Transverse colon (tissue), 4 donors: Measurements from ENCODE around the gene ANKRD10. TPM values are rescaled to one million over a fixed set of nuclear protein-coding genes. Genes with fewer than 3 reads are reported as not detected.
A peak's percentile ranks its signal among the peaks of the same experiment; 100 is the strongest.

Source experiments
- DNase-seq: peaks from one replicate; pipeline ENCODE4 v3.0.0-alpha.2; 2019
- H3K27ac ChIP-seq, 4 donors: fragments of 200-600 bp; sonication (generic); 2 replicates each; pipeline ENCODE4 v1.5.1; 2016 to 2018; ENCODE audit warnings: inconsistent platforms in 4 of 4
- H3K27me3 ChIP-seq: fragments of 200-600 bp; sonication (generic); 2 replicates; pipeline ENCODE4 v1.5.1; 2017; ENCODE audit warnings: inconsistent platforms
- H3K36me3 ChIP-seq, 4 donors: fragments of 200-600 bp; sonication (generic); 2 replicates each; pipeline ENCODE4 v1.5.1; 2017 to 2019; ENCODE audit warnings: inconsistent platforms in 4 of 4
- H3K4me1 ChIP-seq, 4 donors: fragments of 200-600 bp; sonication (generic); 2 replicates each; pipeline ENCODE4 v1.5.1; 2017 to 2020; ENCODE audit warnings: inconsistent platforms in 4 of 4
- H3K4me3 ChIP-seq, 4 donors: fragments of 200-600 bp; sonication (generic); 1 replicate in 1 of 4; 2 replicates in 3 of 4; pipeline versions ENCODE4 v1.5.1 to v1.6.1; 2017 to 2019; ENCODE audit warnings: inconsistent platforms in 4 of 4
- H3K9me3 ChIP-seq, 2 donors: fragments of 200-600 bp; sonication (generic); 2 replicates each; pipeline ENCODE4 v1.5.1; 2017 to 2019; ENCODE audit warnings: inconsistent platforms in 2 of 2
- CTCF ChIP-seq, 5 experiments: fragments of 200-600 bp in 3 of 5; fragments of 450-650 bp in 2 of 5; sonication (generic) in 3 of 5; IDR thresholded peaks; 1 replicate in 2 of 5; 2 replicates in 3 of 5; pipeline ENCODE4 v1.5.1; 2016 to 2017; ENCODE audit warnings: antibody characterized with exemption in 5 of 5, inconsistent platforms in 3 of 5, mild to moderate bottlenecking in 2 of 5, moderate library complexity in 1 of 5
- EP300 ChIP-seq: sonication (generic); formaldehyde crosslinking; IDR thresholded peaks from one replicate; pipeline ENCODE4 v1.6.1; 2017; ENCODE audit warnings: antibody characterized with exemption, low read depth
- POLR2A ChIP-seq: fragments of 450-650 bp; IDR thresholded peaks from one replicate; pipeline ENCODE4 v1.6.1; 2016; ENCODE audit warnings: antibody characterized with exemption, mild to moderate bottlenecking, moderate library complexity
- POLR2AphosphoS5 ChIP-seq, 3 donors: sonication (generic); formaldehyde crosslinking; IDR thresholded peaks; one replicate each; pipeline ENCODE4 v1.6.1; 2016; ENCODE audit warnings: antibody characterized with exemption in 3 of 3
- WGBS, 2 donors: methylation state at CpG; one replicate each; pipeline ENCODE4 v1.1.5; 2018; ENCODE audit warnings: low coverage in 1 of 2; 5-methylcytosine and 5-hydroxymethylcytosine counted together
- in situ Hi-C, 4 donors: fragments of 200-750 bp; cut with MboI; loops; one replicate each; pipeline versions ENCODE4 v1.15.0 to v1.15.1; 2017; ENCODE audit warnings: low sequenced_read_pairs in 3 of 4, low pct_ligation_motif_present in 1 of 4, low pct_unique_long_range_greater_than_20kb in 1 of 4
- intact Hi-C: fragments of 100-400 bp; cut with DNase I; formaldehyde crosslinking; loops from one replicate; pipeline ENCODE4 v1.15.1; 2023; ENCODE audit warnings: low total_unique reads
- total RNA-seq, 4 donors: library from RNA; depleted of rRNA; stranded (reverse); fragments of >200 nt; gene quantifications; one replicate each; pipeline ENCODE4 v1.1.0, GENCODE V29; 2016

Gene ANKRD10
- total RNA-seq, 4 donors from 2014 or later: 124 to 286 (median 188) TPM

DNA sequence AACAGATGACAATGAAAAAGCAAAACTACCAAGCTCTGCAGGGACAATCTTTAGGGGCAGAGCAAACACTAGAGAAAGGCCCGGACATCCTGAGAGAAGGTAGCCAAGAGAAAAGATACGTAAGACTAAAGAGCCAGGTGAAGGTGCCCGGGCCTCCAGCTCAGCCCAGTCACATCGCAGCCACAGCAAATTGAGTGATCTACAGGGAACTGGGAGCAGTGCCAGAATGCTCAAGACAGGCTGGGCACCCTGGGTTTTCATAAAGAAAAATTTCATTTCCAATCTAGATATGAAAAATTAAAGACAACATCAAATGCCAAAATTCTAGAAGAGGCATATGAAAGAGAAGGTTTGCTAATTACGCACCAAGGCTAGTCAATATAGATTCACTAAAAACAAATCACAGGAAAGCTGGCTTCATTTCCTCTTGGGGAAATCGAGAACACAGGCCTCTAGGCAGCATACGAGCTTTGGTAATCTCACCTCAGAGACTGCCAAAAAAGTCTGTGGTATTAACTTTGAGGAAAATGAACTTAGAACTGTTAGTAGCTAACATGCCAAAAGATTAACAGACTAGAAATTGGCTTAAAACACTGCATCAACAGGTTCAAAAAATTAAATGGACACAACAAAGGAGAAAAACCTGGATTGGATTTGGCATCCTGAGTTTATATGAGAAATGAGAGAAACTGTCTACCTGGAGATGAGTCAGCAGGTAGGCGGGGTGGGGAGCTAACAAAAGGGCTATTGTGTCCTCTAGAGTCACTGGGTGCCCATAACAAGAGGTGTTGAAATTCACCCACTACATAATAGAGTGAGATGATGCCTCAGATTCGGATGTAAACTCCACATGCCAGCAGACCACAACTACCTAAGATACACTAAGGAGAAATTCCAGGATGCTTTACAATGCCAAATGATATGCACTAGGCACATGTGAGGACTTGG lies 6.6 kb downstream of the ANKRD10 start:
- TF ChIP-seq POLR2A: no peak
- TF ChIP-seq CTCF (IDR thresholded peaks at IDR 0.05): no peak
- H3K27ac ChIP-seq: peak overlapping the region; percentile 60 to 100 (median 74)
- no peak overlapping the region for H3K4me3 ChIP-seq
- H3K27me3 ChIP-seq: no peaks in the 10 kb centered on the region
- H3K36me3 ChIP-seq: peaks cover 0 to 19% (median 6%) of the 10 kb centered on the region in 4 donors
- peaks cover 35 to 71% (median 58%) of the 10 kb centered on the region in 4 donors for H3K4me1 ChIP-seq
- H3K9me3 ChIP-seq: no peaks in the 10 kb centered on the region
- DNase-seq: peak; percentile 78
- WGBS, 2 donors: 33 to 44% methylated on average over 9 of the region's 9 CpGs
- intact Hi-C loops: no loop called here
- in situ Hi-C loops: loop anchor here in 3 of 4 donors (25.0 kb wide), 3 partner anchors 196 to 329 kb away; partner anchors contain the start of genes CARS2 (in 2 of the 3) and ING1 (in 2 of the 3)

DNA sequence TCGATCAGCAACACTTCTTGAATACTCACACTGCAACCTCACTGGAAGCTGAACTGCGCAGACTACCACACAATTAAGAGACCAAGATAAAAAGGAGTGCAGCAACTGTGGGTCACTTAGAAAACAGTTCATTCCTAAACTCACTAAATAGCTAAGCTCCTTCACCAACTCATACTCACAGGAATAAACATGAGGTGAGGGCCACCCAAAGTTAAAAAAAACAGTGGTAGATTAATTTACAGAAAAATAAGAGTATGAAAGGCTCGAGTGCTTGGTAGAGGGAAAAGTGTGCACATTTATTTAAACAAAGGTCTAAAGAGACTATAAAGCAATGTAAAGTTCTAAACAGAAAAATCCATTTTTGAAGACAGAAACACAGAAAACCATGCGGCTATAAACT lies 7.6 kb downstream of the ANKRD10 start:
- Histone ChIP-seq H3K27ac (peak overlapping the region; percentile 60 to 100 (median 74)), H3K9me3 (no peaks in the 10 kb centered on the region), H3K4me3 (no peak overlapping the region), H3K4me1 (peaks cover 29 to 64% (median 49%) of the 10 kb centered on the region in 4 donors), H3K27me3 (no peaks in the 10 kb centered on the region), H3K36me3 (peaks cover 0 to 23% (median 6%) of the 10 kb centered on the region in 4 donors)
- WGBS, 2 donors: 63 to 75% methylated on average over 2 to 3 of the region's 4 CpGs
- intact Hi-C loops (no loop called here), in situ Hi-C loops (loop anchor here in 3 of 4 donors (25.0 kb wide), 3 partner anchors 195 to 330 kb away; partner anchors contain the start of genes CARS2 (in 2 of the 3) and ING1 (in 2 of the 3))
- no peak for DNase-seq
- TF ChIP-seq POLR2A: no peak
- no peak for TF ChIP-seq EP300
- no peak for TF ChIP-seq POLR2AphosphoS5 (IDR thresholded peaks at IDR 0.05)
- TF ChIP-seq CTCF (IDR thresholded peaks at IDR 0.05): no peak

DNA sequence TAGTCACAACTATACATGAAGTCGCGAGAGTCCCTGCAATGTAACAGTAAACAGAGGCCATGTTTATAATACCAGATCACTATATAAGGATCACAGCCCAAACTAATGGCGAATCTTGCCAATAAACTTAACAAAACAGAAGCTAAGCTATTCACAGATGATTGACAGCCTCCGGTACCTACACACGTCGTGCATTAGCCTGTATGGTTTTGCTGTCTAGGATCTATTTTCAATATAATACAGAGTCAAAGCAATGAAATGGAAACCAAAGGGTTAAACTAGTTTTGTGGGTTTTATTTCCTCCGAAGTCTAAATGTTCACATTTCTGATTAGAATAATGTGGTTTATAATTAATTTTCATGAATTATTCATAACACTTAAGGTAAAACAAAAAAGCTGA lies 10.1 kb downstream of the ANKRD10 start:
- in situ Hi-C loops (loop anchor here in 3 of 4 donors (25.0 kb wide), 3 partner anchors 192 to 333 kb away; partner anchors contain the start of genes CARS2 (in 2 of the 3) and ING1 (in 2 of the 3)), intact Hi-C loops (no loop called here)
- Histone ChIP-seq H3K27ac (no peak overlapping the region), H3K27me3 (no peaks in the 10 kb centered on the region), H3K36me3 (peaks cover 0 to 23% (median 6%) of the 10 kb centered on the region in 4 donors), H3K9me3 (no peaks in the 10 kb centered on the region), H3K4me1 (peaks cover 15 to 39% (median 24%) of the 10 kb centered on the region in 4 donors), H3K4me3 (no peak overlapping the region)
- 78 to 81% methylated on average over 6 to 7 of the region's 7 CpGs for WGBS, 2 donors
- no peak for DNase-seq
- TF ChIP-seq CTCF (IDR thresholded peaks at IDR 0.05): no peak
- TF ChIP-seq POLR2A: no peak
- TF ChIP-seq EP300: no peak
- no peak for TF ChIP-seq POLR2AphosphoS5 (IDR thresholded peaks at IDR 0.05)

GRCh38 chr13:110902370-110902769 lies 12.5 kb downstream of the ANKRD10 start:
- intact Hi-C loops: no loop called here
- 65 to 87% methylated on average over 2 of the region's 2 CpGs for WGBS, 2 donors
- peaks cover 0 to 33% (median 6%) of the 10 kb centered on the region in 4 donors for H3K36me3 ChIP-seq
- TF ChIP-seq EP300 (no peak), POLR2AphosphoS5 (IDR thresholded peaks at IDR 0.05) (no peak), CTCF (IDR thresholded peaks at IDR 0.05) (no peak), POLR2A (no peak)
- no peak overlapping the region for H3K4me3 ChIP-seq
- no peak overlapping the region for H3K27ac ChIP-seq
- no peak for DNase-seq
- H3K9me3 ChIP-seq: no peaks in the 10 kb centered on the region
- no peaks in the 10 kb centered on the region for H3K27me3 ChIP-seq
- in situ Hi-C loops: loop anchor here in 3 of 4 donors (25.0 kb wide), 3 partner anchors 190 to 335 kb away; partner anchors contain the start of genes CARS2 (in 2 of the 3) and ING1 (in 2 of the 3)
- peaks cover under 1 to 16% (median 2%) of the 10 kb centered on the region in 4 donors for H3K4me1 ChIP-seq
